HEK293T (cell line): Measurements from ENCODE around the gene STX16.

ENCODE experiments used
- CTCF ChIA-PET: fragments of 350-600 bp; formaldehyde crosslinking; extraction: SDS; loops from one replicate; lab custom pipeline; 2021; ENCODE audit warnings: antibody characterized with exemption, inconsistent platforms; lab: Yijun Ruan, JAX
- POLR2A ChIA-PET: fragments of 350-600 bp; formaldehyde crosslinking; extraction: SDS; loops from one replicate; lab custom pipeline; 2020; ENCODE audit warnings: antibody characterized with exemption, inconsistent platforms; lab: Yijun Ruan, JAX
- DNase-seq: peaks from one replicate; pipeline ENCODE4 v3.0.0; 2012; ENCODE audit warnings: mixed read lengths; ENCODE audit errors: extremely low spot score
- ARNT ChIP-seq: fragments of 450-650 bp; IDR thresholded peaks from 2 replicates; pipeline ENCODE4 v1.6.1; 2017; ENCODE audit warnings: mild to moderate bottlenecking
- BHLHE40 ChIP-seq: fragments of 450-650 bp; IDR thresholded peaks from 2 replicates; pipeline ENCODE4 v1.6.1; 2016; ENCODE audit warnings: mild to moderate bottlenecking, moderate library complexity, borderline replicate concordance
- CTBP1 ChIP-seq: fragments of 450-650 bp; IDR thresholded peaks from 2 replicates; pipeline ENCODE4 v1.6.1; 2016; ENCODE audit warnings: borderline replicate concordance
- ELF4 ChIP-seq: fragments of 450-650 bp; IDR thresholded peaks from 2 replicates; pipeline ENCODE4 v1.6.1; 2017; ENCODE audit warnings: antibody characterized with exemption
- FOXA1 ChIP-seq: fragments of 450-650 bp; IDR thresholded peaks from 2 replicates; pipeline ENCODE4 v1.6.1; 2016; ENCODE audit warnings: mild to moderate bottlenecking
- FOXK2 ChIP-seq: fragments of 450-650 bp; IDR thresholded peaks from 2 replicates; pipeline ENCODE4 v1.6.1; 2016; ENCODE audit warnings: mild to moderate bottlenecking
- FOXM1 ChIP-seq: fragments of 450-650 bp; IDR thresholded peaks from 2 replicates; pipeline ENCODE4 v1.6.1; 2017; ENCODE audit warnings: mild to moderate bottlenecking, borderline replicate concordance
- HDGF ChIP-seq: fragments of 450-650 bp; IDR thresholded peaks from 2 replicates; pipeline ENCODE4 v1.6.1; 2017; ENCODE audit warnings: antibody characterized with exemption, borderline replicate concordance
- L3MBTL2 ChIP-seq: fragments of 450-650 bp; conservative IDR thresholded peaks from 2 replicates; pipeline ENCODE4 v1.6.1; 2016; ENCODE audit warnings: mild to moderate bottlenecking
- LEF1 ChIP-seq: fragments of 450-650 bp; IDR thresholded peaks from 2 replicates; pipeline ENCODE4 v1.6.1; 2017; ENCODE audit warnings: mild to moderate bottlenecking, borderline replicate concordance
- NFRKB ChIP-seq: fragments of 450-650 bp; IDR thresholded peaks from 2 replicates; pipeline ENCODE4 v1.6.1; 2016; ENCODE audit warnings: mild to moderate bottlenecking, moderate library complexity
- SP1 ChIP-seq: fragments of 450-650 bp; IDR thresholded peaks from 2 replicates; pipeline ENCODE4 v1.6.1; 2017
- SUZ12 ChIP-seq: fragments of 450-650 bp; IDR thresholded peaks from 2 replicates; pipeline ENCODE4 v1.6.1; 2016; ENCODE audit warnings: mild to moderate bottlenecking
- TARDBP ChIP-seq: fragments of 450-650 bp; IDR thresholded peaks from 2 replicates; pipeline ENCODE4 v1.6.1; 2016
- ZNF384 ChIP-seq: fragments of 450-650 bp; IDR thresholded peaks from 2 replicates; pipeline ENCODE4 v1.6.1; 2016
- TF ChIP-seq, protein P1 (sequence below): fragments of 450-650 bp; IDR thresholded peaks from 2 replicates; pipeline ENCODE4 v1.6.1; 2016

Gene STX16

DNA sequence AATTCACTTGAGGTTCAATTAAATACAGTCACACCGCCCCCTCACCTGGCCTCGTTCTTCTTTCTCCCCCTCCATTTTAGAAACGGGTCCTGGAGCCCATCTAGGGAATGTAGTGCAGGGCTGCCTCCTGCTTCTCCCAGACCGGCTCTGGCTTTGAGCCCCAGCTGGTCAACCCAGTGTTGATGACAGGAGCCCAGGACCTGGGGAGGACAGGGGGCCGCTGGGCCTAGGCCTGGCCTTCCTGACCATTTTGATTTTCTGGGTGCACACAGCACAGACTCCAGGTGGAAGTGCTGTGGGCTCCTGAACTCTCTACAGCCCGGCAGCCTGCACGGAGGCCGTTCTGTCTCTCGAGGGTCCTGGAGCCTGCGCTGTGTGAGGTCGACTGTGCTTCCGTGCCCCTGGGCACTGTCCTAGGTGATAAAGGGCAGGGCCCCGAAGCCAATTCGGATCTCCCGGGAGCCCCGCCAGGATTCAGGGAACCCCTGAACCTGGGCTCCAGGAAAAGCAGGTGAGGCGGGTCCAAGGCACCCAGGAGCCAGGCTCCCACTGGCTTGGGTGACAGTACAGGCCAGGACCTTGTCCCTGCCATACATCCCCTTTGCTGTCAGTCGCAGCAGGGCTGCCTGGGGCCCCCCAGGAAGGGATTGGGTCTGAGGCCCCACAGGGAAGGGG is 64.9 kb downstream of the STX16 start:
- no peak for TF ChIP-seq ELF4
- TF ChIP-seq BHLHE40, result no peak
- TF ChIP-seq LEF1, result no peak
- no peak for TF ChIP-seq HDGF
- no peak for TF ChIP-seq L3MBTL2
- TF ChIP-seq, protein P1, sequence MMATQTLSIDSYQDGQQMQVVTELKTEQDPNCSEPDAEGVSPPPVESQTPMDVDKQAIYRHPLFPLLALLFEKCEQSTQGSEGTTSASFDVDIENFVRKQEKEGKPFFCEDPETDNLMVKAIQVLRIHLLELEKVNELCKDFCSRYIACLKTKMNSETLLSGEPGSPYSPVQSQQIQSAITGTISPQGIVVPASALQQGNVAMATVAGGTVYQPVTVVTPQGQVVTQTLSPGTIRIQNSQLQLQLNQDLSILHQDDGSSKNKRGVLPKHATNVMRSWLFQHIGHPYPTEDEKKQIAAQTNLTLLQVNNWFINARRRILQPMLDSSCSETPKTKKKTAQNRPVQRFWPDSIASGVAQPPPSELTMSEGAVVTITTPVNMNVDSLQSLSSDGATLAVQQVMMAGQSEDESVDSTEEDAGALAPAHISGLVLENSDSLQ, result no peak
- TF ChIP-seq ARNT, result no peak
- no peak for TF ChIP-seq FOXA1
- no peak for TF ChIP-seq SP1
- TF ChIP-seq ZNF384, result no peak
- TF ChIP-seq TARDBP, result no peak
- no peak for TF ChIP-seq SUZ12
- no peak for DNase-seq
- ChIA-PET POLR2A (no interaction called here), CTCF (no interaction called here)

DNA sequence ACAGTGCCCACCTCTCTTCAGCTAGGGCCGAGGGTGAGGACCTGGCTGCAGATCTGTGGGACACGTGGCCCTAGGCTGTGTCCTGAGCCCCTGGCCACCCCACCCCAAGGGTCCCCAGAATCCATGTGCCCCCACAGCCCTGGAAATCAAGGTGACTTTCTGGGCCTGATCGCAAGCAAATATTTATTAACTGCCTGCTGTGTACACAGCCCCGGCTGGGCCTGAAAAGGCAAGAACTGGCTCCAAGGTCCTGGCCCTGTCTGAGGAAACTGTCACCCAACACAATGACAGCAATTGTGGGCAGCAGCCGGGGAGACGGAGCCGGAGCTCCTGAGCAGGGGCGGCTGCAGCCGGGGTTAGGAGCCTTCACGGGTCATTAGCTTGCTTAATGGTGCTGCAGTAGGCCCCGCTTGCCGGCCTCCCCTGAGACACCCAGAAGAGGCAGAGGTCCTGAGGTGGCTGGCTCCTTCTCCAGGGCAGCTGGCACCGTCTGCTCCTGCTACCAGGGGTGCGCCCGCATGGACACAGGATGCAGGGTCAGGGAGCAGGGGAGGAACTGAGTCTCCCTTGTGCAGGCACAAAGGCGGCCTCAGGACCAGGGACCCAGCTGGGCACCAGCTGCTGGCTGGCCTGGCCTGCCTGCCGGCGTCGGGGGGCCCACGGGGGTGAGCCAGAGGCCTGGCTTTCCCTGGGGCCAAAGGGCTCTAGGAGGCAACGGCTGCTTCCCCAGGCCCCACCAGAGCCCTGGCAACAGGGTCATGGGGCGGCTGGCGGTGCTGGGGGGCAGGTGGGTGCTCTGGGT is 65.6 kb downstream of the STX16 start:
- CTCF ChIA-PET, result no interaction called here
- no peak for DNase-seq
- POLR2A ChIA-PET, result no interaction called here
- TF ChIP-seq NFRKB (no peak), FOXA1 (no peak), L3MBTL2 (no peak), CTBP1 (no peak), LEF1 (no peak), TARDBP (no peak), ZNF384 (no peak), BHLHE40 (no peak), ELF4 (no peak), SP1 (no peak), SUZ12 (no peak), HDGF (no peak)
- TF ChIP-seq, protein P1, result no peak

DNA sequence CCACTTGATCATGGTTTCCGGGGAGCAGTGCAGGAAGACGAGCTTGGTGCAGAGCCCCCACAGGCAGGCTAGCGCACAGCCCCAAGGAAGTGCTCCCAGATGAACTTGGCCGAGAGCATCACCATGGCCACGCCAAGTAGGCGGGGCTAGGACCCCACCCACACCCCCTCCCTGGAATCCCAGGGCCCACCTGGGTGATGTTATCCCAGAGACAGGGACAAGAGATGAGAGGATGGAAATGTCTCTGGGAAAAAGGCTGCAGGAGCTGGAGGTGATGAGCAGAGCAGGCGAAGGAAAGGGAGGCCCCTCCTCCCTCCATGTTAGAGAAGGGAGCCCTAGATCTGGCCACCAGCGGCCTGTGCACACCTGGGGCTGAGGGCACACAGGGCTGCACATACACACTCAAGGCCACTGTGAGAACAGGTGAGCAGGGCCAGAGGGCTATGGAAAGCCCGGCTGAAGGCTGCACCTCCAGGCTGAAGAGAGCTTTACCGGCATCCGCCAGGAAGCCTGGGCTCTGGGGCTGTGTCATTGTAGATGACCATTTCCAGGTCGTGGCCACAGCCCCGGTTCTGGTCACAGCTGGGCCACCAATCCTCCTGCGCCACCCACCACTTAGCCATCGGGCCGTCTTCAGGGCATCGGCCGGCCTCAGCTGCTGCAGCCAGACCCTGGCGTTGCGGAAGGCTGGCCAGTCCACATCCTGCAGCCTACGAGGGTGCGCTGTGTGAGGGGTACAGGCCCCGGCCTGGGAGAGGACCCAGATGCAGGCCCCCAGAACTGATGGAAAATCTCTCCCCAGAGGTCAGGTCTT is 66.4 kb downstream of the STX16 start:
- DNase-seq, result no peak
- ChIA-PET CTCF (no interaction called here), POLR2A (no interaction called here)
- no peak for TF ChIP-seq ELF4

DNA sequence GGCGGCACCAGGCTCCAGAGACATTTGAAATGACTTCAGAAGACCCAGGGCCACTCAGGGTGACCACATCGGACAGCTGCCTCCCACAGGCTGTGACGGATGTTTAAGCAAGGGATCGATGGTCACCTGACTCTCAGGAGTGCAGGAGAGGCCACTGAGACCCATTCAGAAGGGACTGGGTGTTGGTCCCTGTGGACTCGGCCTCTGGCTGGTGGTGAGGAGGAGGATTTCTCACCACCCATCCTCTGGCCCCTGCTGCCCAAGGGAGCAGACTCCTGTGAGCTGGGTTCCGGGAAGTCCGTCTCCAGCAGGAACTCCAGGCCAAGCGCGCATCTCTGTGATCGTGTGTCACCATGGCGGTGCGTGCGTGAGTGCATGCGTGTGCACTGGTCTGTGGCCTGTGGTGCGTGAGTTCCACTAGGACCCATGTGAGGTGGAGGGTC is 67.1 kb downstream of the STX16 start:
- ChIA-PET CTCF (no interaction called here), POLR2A (no interaction called here)
- no peak for DNase-seq
- TF ChIP-seq BHLHE40 (no peak), NFRKB (no peak), FOXA1 (no peak), ARNT (no peak), FOXK2 (no peak), LEF1 (no peak), ZNF384 (no peak), FOXM1 (no peak), L3MBTL2 (no peak)
- TF ChIP-seq, protein P1, result no peak

DNA sequence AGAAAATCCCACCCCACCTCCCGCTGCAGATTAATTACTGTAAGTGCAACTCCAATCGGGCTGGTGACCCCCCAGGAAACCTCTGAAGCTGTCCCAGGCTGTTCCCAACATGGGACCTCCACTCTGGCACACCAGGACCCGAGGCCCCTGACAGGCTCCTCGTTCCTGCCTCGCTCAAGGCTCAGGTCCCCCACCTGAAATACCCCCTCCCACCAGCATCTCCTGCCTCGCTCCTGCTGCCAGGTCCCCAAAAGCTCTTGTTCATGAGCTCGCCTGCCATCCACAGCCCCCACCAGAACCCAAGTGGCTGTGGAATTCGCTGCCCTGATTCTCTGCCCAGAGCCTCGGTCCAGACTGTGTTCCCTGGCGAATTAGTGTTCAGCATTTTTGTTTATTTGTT is 67.6 kb downstream of the STX16 start:
- POLR2A ChIA-PET, result no interaction called here

More for the DNA sequence above, 67.6 kb downstream of the STX16 start:
- no peak for DNase-seq
- CTCF ChIA-PET, result no interaction called here
- TF ChIP-seq BHLHE40 (no peak), FOXK2 (no peak), FOXM1 (no peak), ZNF384 (no peak), TARDBP (no peak), ARNT (no peak), FOXA1 (no peak)
- TF ChIP-seq, protein P1, result no peak
